ENCODE results near the gene DSG2. TPM values are rescaled to one million over a fixed set of nuclear protein-coding genes. Genes with fewer than 3 reads are reported as not detected.

The DSG2 gene
- total RNA-seq, 4 donors from 2014 or later: 1.2 to 6.2 (median 2.9) TPM

GRCh38 chr18:31526374-31526773, 28.4 kb downstream of the DSG2 start:
- Histone ChIP-seq H3K4me3 (no peak overlapping the region), H3K4me1 (no peaks in the 10 kb centered on the region), H3K9me3 (no peaks in the 10 kb centered on the region), H3K27me3 (no peaks in the 10 kb centered on the region), H3K27ac (replicated peaks in 1 of 4) (no peak overlapping the region), H3K36me3 (peaks cover 0 to 42% (median 0%) of the 10 kb centered on the region in 4 donors)
- no peak for TF ChIP-seq EP300 (IDR thresholded peaks at IDR 0.05)
- no peak for TF ChIP-seq POLR2A (IDR thresholded peaks at IDR 0.05; ENCODE audit: low read depth)
- no peak for TF ChIP-seq POLR2AphosphoS5 (IDR thresholded peaks at IDR 0.05)
- no peak for DNase-seq (ENCODE audit: extremely low spot score)
- WGBS: 85% methylated on average over 7 of the region's 7 CpGs
- intact Hi-C loops (cut with DNase I): no loop called here

- H3K9me3 ChIP-seq: no peaks in the 10 kb centered on the region
- TF ChIP-seq POLR2AphosphoS5 (IDR thresholded peaks at IDR 0.05): no peak
- no peaks in the 10 kb centered on the region for H3K27me3 ChIP-seq
- H3K27ac ChIP-seq (replicated peaks in 1 of 4): no peak overlapping the region
- 81% methylated on average over 1 of the region's 1 CpG for WGBS
- H3K36me3 ChIP-seq: peaks cover 0 to 19% (median 0%) of the 10 kb centered on the region in 4 donors
- no peak for DNase-seq (ENCODE audit: extremely low spot score)
- H3K4me3 ChIP-seq: no peak overlapping the region
- H3K4me1 ChIP-seq: no peaks in the 10 kb centered on the region
- intact Hi-C loops (cut with DNase I): no loop called here
Measured at GRCh38 chr18:31533236-31533635, 35.3 kb downstream of the DSG2 start.

GRCh38 chr18:31538837-31539236, 40.9 kb downstream of the DSG2 start:
- TF ChIP-seq POLR2AphosphoS5 (IDR thresholded peaks at IDR 0.05): no peak
- no peak for TF ChIP-seq POLR2A (IDR thresholded peaks at IDR 0.05; ENCODE audit: low read depth)
- no peak for TF ChIP-seq EP300 (IDR thresholded peaks at IDR 0.05)
- Histone ChIP-seq H3K27me3 (no peaks in the 10 kb centered on the region), H3K36me3 (peaks cover 0 to 55% (median 0%) of the 10 kb centered on the region in 4 donors), H3K27ac (replicated peaks in 1 of 4) (no peak overlapping the region), H3K4me3 (no peak overlapping the region), H3K9me3 (no peaks in the 10 kb centered on the region), H3K4me1 (no peaks in the 10 kb centered on the region)
- 91% methylated on average over 3 of the region's 3 CpGs for WGBS
- intact Hi-C loops (cut with DNase I): no loop called here
- no peak for DNase-seq (ENCODE audit: extremely low spot score)

GRCh38 chr18:31546476-31546875, 48.5 kb downstream of the DSG2 start:
- WGBS: 75% methylated on average over 2 of the region's 2 CpGs
- intact Hi-C loops (cut with DNase I): no loop called here
- no peak overlapping the region for H3K27ac ChIP-seq (replicated peaks in 1 of 4)
- H3K36me3 ChIP-seq: peaks cover 0 to 34% (median 0%) of the 10 kb centered on the region in 4 donors
- no peaks in the 10 kb centered on the region for H3K9me3 ChIP-seq
- H3K4me1 ChIP-seq: no peaks in the 10 kb centered on the region
- no peak overlapping the region for H3K4me3 ChIP-seq
- TF ChIP-seq POLR2A (IDR thresholded peaks at IDR 0.05; ENCODE audit: low read depth): no peak
- TF ChIP-seq CTCF (IDR thresholded peaks at IDR 0.05): no peak
- TF ChIP-seq POLR2AphosphoS5 (IDR thresholded peaks at IDR 0.05): no peak
- no peak for TF ChIP-seq EP300 (IDR thresholded peaks at IDR 0.05)
- no peak for DNase-seq (ENCODE audit: extremely low spot score)
- no peaks in the 10 kb centered on the region for H3K27me3 ChIP-seq

- Histone ChIP-seq H3K4me3 (no peak overlapping the region), H3K36me3 (peaks cover 0 to 14% (median 0%) of the 10 kb centered on the region in 4 donors), H3K27me3 (no peaks in the 10 kb centered on the region), H3K27ac (replicated peaks in 1 of 4) (no peak overlapping the region), H3K9me3 (no peaks in the 10 kb centered on the region), H3K4me1 (no peaks in the 10 kb centered on the region)
- 96% methylated on average over 2 of the region's 2 CpGs for WGBS
- no peak for TF ChIP-seq POLR2AphosphoS5 (IDR thresholded peaks at IDR 0.05)
- no peak for TF ChIP-seq CTCF (IDR thresholded peaks at IDR 0.05)
- DNase-seq (ENCODE audit: extremely low spot score): no peak
- intact Hi-C loops (cut with DNase I): no loop called here
Measured at GRCh38 chr18:31548853-31549252, 50.9 kb downstream of the DSG2 start.

- WGBS: 84% methylated on average over 4 of the region's 4 CpGs
- intact Hi-C loops (cut with DNase I): no loop called here
- no peaks in the 10 kb centered on the region for H3K4me1 ChIP-seq
Measured at GRCh38 chr18:31549416-31549815, 51.4 kb downstream of the DSG2 start.

More at GRCh38 chr18:31549416-31549815, 51.4 kb downstream of the DSG2 start:
- Histone ChIP-seq H3K27ac (replicated peaks in 1 of 4) (no peak overlapping the region), H3K36me3 (peaks cover 0 to 14% (median 0%) of the 10 kb centered on the region in 4 donors), H3K9me3 (no peaks in the 10 kb centered on the region), H3K27me3 (no peaks in the 10 kb centered on the region), H3K4me3 (no peak overlapping the region)
- TF ChIP-seq CTCF (IDR thresholded peaks at IDR 0.05): no peak
- TF ChIP-seq EP300 (IDR thresholded peaks at IDR 0.05): no peak
- no peak for TF ChIP-seq POLR2AphosphoS5 (IDR thresholded peaks at IDR 0.05)
- no peak for TF ChIP-seq POLR2A (IDR thresholded peaks at IDR 0.05; ENCODE audit: low read depth)
- no peak for DNase-seq (ENCODE audit: extremely low spot score)

Measured in esophagus muscularis mucosa (tissue), 4 donors.